HG02938 (cell line): ENCODE results near the gene DGKH.

Experiments
- ATAC-seq: cut with Tn5 transposase; IDR thresholded peaks from one replicate; pipeline ENCODE4 v1.9.1; 2021; ENCODE audit warnings: mild to moderate bottlenecking, moderate library complexity; ENCODE audit not compliant: unreplicated experiment

The DGKH gene

GRCh38 chr13:42048342-42048683 lies at the start of gene DGKH:
Gene DGKH (plus strand): TSS chr13:42048648. CDS start chr13:42048774, 126 bp downstream.
- peak; percentile 20 for ATAC-seq

- no peak for ATAC-seq
Observed at GRCh38 chr13:42000846-42001245, 47.6 kb upstream of the DGKH start.

DNA sequence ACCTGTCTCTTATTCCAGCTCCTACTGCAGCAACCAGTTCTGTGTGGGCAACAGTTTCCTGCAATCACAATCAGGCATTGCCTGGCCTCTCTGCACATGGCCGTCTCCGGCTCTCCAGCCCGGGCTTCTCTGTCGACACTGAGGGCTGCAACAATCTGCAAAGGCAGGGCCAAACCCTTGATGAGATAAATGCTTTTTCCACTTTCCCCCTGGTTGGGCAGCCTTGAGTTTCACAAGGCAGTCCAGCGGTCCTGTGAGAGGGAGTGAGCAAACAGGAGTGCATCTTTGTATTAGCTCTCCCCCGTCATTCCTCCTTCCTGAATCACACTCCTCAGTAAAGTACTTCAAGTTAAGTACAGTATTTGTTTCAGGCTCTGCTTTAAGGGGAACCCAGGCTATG lies 46.9 kb upstream of the DGKH start:
- no peak for ATAC-seq

DNA sequence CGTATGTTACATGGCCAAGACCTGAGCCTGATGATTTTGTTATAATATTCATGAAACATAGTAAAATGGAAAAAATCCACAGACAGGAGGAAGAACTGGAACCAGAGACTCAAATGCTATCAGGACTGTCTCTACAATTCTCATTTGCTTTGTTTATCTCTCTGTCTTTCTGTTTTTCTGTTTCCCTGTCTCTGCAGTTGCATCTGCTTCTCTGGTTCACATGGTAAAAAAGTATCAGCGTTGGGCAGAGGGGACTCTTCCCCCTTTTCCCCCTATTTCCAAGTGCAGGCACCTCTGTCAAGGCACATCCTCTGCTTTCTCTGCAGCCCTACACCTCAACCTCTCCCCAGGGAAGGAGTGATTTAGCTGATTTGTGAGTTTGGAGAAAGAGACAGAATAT lies 46.4 kb upstream of the DGKH start:
- ATAC-seq = no peak

- ATAC-seq = no peak
Observed at GRCh38 chr13:42007844-42008243, 40.6 kb upstream of the DGKH start.

- ATAC-seq = no peak
Observed at GRCh38 chr13:42009057-42009456, 39.4 kb upstream of the DGKH start.

GRCh38 chr13:42011601-42012350 lies 36.7 kb upstream of the DGKH start:
- no peak for ATAC-seq

DNA sequence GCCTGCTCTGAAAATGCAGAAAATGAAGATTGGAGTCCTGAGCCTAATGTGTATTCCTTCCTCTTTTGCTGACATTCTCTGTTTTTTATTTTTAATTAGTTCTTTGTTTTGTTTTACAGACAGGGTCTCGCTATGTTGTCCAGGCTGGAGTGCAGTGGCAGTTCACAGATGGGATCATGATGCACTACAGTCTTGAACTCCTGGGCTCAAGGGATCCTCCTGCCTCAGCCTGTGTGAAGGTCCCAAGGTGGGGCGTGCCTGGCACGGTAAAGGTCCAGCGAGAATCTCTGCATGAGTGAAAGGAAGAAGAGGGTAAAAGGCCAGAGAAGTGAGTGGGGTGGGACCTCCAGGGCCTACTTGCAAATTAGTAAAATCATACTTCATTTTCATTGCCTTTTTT lies 34.3 kb upstream of the DGKH start:
- ATAC-seq = no peak

DNA sequence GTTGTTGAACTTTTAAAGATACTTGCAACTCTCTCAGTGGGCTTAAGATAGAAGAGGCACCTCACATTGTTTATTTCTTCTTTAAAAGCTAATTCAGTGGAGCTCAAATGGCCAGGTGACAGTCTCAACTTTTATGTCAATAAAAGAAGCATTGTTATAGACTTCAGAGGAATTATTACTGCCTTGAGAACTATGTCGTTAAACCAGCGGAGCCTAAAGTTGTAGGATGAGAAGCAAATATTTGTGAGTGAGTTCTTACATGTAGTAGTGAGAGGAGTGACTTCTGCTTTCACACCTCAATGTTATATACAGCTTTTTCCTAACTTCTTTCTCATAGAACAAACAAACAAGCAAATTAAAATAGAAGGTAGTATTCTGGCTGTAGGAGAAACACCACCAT lies 31.2 kb upstream of the DGKH start:
- ATAC-seq = no peak

DNA sequence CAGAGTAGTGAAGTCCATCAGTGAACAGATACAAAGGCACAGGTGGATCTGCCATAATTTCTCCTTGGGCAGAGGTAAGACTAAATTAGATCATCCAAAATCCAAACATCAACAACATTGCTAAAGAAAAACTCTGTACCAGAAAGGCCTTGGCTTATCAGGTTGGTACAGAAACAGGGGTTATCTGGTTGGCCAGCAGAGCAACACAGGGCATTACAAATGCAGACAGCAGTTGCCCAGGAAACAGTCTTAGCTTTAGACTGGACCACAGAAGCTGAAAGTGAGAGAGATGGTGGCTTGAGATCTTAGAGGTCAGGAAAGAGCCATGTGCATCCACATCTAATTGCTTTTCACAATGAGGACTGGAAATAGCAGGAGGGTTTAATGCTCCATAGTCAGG lies 26.6 kb upstream of the DGKH start:
- no peak for ATAC-seq

- ATAC-seq = no peak
Observed at GRCh38 chr13:42022336-42022735, 26.1 kb upstream of the DGKH start.

DNA sequence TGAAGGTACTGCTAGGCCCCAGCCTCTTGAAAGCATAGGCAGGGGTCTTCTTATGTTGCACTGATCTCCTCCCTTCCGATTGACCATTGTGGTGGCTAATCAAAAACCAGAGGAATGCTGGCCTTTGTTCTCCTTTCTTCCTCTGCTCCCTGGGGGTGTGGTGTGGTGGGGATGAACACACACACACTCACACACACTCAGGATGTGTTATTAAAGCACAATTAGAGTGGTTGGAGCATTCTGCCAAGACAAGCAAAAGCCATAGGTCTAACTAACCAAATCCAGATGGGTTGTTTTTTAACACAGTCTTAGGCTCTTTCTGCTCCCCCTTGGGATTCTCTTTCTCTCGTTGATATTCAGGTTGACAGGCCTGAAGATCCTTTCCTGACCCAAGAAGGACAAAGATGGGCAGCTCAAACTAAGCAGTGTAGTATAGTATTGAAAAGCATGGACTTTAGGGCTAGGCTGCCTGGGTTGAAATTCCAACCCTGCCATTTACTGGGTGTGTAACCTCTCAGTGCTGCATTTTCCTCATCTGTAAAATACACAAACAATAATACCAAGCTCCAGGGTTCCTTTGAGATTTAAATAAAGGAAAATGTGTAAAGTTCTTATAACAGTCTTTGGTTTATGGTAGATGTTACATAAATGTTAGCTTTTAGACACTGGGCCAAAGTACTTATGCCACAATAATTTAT lies 25.5 kb upstream of the DGKH start:
- no peak for ATAC-seq

- no peak for ATAC-seq
Observed at GRCh38 chr13:42027286-42027685, 21.2 kb upstream of the DGKH start.

- ATAC-seq = no peak
Observed at GRCh38 chr13:42028113-42028799, 20.2 kb upstream of the DGKH start.

DNA sequence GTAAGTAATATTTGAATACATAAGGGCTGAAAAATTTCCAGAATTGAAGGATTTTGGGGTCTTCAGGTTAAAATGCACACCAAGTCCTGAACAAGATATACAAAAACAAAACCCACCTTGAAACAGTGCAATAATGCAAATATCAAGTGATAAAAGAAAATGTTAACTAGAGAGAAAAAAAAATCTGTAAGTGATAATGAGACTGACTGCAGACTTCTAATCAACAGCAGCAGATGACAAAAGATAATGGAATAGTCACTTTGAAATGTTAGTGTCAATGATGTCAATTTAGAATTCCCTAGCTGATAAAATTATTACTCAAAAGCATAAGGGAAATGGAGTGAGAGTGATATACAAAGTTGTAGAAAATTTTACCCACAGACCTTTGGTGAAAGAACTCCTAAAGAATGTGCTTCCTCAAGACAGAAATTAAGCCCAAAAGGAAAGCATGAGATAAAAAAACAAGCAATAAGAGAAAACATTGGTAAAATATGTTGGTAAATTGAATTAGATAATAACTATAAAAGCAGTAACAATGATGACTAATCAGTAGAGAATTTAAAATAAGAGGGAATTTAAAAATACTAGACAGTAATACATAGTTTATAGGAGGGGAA lies 12.4 kb upstream of the DGKH start:
- no peak for ATAC-seq

GRCh38 chr13:42036711-42037110 lies 11.7 kb upstream of the DGKH start:
- ATAC-seq = no peak

GRCh38 chr13:42038661-42039456 lies 9.6 kb upstream of the DGKH start:
- ATAC-seq = no peak

DNA sequence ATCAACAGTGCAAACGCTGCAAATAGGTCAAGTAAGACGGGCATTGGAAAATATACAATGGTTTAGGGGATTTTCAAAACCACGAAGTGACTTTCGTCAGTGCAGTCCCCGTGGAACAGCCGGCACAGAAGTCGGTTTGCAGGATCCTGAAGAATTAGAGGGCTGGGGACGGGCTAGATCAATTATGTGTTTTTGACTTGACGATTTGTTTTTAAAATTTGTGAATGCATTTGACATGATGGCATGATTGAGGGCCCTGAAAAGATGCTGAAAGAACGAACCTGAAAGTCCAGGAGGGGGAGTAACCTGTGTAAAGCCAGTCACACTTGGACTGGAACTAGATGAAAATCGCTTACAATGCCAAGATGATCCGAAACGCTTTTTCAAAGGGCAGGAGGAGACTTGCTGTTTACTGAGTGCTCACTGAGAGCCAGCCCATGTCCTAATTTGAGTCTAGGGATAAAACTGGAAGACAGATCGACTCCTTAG lies 8.9 kb upstream of the DGKH start:
- no peak for ATAC-seq

- ATAC-seq = peak; percentile 55
Observed at GRCh38 chr13:42039946-42040729, 8.3 kb upstream of the DGKH start.

DNA sequence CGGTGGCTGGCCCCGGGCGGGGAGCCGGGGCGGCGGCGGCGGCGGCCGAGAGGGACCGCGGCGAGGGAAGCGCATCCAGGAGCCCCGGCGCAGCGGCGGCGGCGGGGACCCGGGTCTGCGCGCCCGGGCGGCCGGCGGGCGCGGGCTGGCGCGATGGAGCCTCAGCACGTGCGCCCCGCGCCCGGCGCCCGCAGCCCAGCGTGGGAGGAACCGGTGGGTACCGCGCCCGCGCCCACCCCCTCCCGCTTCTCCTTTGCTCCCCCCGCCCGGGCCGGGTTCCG lies 7.8 kb upstream of the DGKH start:
- no peak for ATAC-seq
